MM.1S (cell line): Measurements from ENCODE around the gene AHRR.

Experiments
- DNase-seq: peaks from one replicate; pipeline ENCODE4 v3.0.0-alpha.2; 2015
- H2AFZ ChIP-seq: fragments of 300-600 bp; sonication (generic); 2 replicates; pipeline ENCODE4 v1.6.0; 2016; ENCODE audit warnings: antibody characterized with exemption, low read length
- H3F3A ChIP-seq: fragments of 300-600 bp; sonication (generic); 2 replicates; pipeline ENCODE4 v1.6.1; 2016; ENCODE audit warnings: mild to moderate bottlenecking, antibody characterized with exemption, low read length, moderate library complexity, mixed read lengths; ENCODE audit not compliant: insufficient read depth
- H3K27ac ChIP-seq: fragments of 300-600 bp; sonication (generic); 2 replicates; pipeline ENCODE4 v1.5.1; 2016; ENCODE audit warnings: mild to moderate bottlenecking, low read length
- H3K27me3 ChIP-seq: fragments of 300-600 bp; sonication (generic); replicated peaks from 2 replicates; pipeline ENCODE4 v1.6.0; 2016; ENCODE audit warnings: low read length; ENCODE audit not compliant: insufficient read depth
- H3K36me3 ChIP-seq: fragments of 300-600 bp; sonication (generic); replicated peaks from 2 replicates; pipeline ENCODE4 v1.6.1; 2016; ENCODE audit warnings: mild to moderate bottlenecking, low read length, mixed read lengths; ENCODE audit not compliant: insufficient read depth
- H3K4me1 ChIP-seq: fragments of 300-600 bp; sonication (generic); 2 replicates; pipeline ENCODE4 v1.6.1; 2016; ENCODE audit warnings: low read length, mixed read lengths
- H3K4me2 ChIP-seq: fragments of 300-600 bp; sonication (generic); 2 replicates; pipeline ENCODE4 v1.6.0; 2016; ENCODE audit warnings: low read depth, low read length
- H3K4me3 ChIP-seq: fragments of 300-600 bp; sonication (generic); 2 replicates; pipeline ENCODE4 v1.5.1; 2016; ENCODE audit warnings: low read length, mixed read lengths
- H3K79me2 ChIP-seq: fragments of 300-600 bp; sonication (generic); 2 replicates; pipeline ENCODE4 v1.6.1; 2016; ENCODE audit warnings: mixed run types, low read length, mixed read lengths
- H3K9ac ChIP-seq: fragments of 300-600 bp; sonication (generic); 2 replicates; pipeline ENCODE4 v1.6.1; 2016; ENCODE audit warnings: low read length, mixed read lengths
- H3K9me2 ChIP-seq: fragments of 300-600 bp; sonication (generic); replicated peaks from 2 replicates; pipeline ENCODE4 v1.6.1; 2016; ENCODE audit warnings: mild to moderate bottlenecking, low read length, mixed read lengths; ENCODE audit not compliant: insufficient read depth
- H3K9me3 ChIP-seq: fragments of 300-600 bp; sonication (generic); replicated peaks from 2 replicates; pipeline ENCODE4 v1.6.1; 2016; ENCODE audit warnings: mild to moderate bottlenecking, low read length, mixed read lengths; ENCODE audit not compliant: insufficient read depth
- H4K20me1 ChIP-seq: fragments of 300-600 bp; sonication (generic); 2 replicates; pipeline ENCODE4 v1.6.1; 2016; ENCODE audit warnings: mild to moderate bottlenecking, low read length, moderate library complexity, mixed read lengths; ENCODE audit not compliant: insufficient read depth
- CTCF ChIP-seq: fragments of 300-600 bp; sonication (generic); IDR thresholded peaks from 2 replicates; pipeline ENCODE4 v1.5.1; 2016; ENCODE audit warnings: antibody characterized with exemption, low read length, mixed read lengths
- EZH2 ChIP-seq: fragments of 300-600 bp; sonication (generic); optimal IDR thresholded peaks from 2 replicates; pipeline ENCODE3; 2017; ENCODE audit warnings: low read depth, mild to moderate bottlenecking, antibody characterized with exemption, low read length, mixed read lengths
- EZH2phosphoT487 ChIP-seq: fragments of 300-600 bp; sonication (generic); IDR thresholded peaks from 2 replicates; pipeline ENCODE4 v1.6.1; 2018; ENCODE audit warnings: antibody characterized with exemption, low read length

AHRR gene

GRCh38 chr5:346229-346935 is 24.9 kb downstream of the AHRR start:
- Histone ChIP-seq H3K9me3 (no peaks in the 10 kb centered on the region), H3K79me2 (no peaks in the 10 kb centered on the region), H2AFZ (no peak overlapping the region), H3K9ac (no peak overlapping the region), H3K9me2 (no peaks in the 10 kb centered on the region), H3K4me2 (no peak overlapping the region), H3K4me1 (no peaks in the 10 kb centered on the region), H3K36me3 (no peaks in the 10 kb centered on the region), H3K27me3 (peaks cover 5% of the 10 kb centered on the region; the same call in 1 of the 2 replicates), H3F3A (no peaks in the 10 kb centered on the region), H4K20me1 (no peaks in the 10 kb centered on the region), H3K4me3 (no peak overlapping the region), H3K27ac (no peak overlapping the region)
- no peak for TF ChIP-seq CTCF
- no peak for TF ChIP-seq EZH2
- TF ChIP-seq EZH2phosphoT487 = no peak
- no peak for DNase-seq

- no peak overlapping the region for H3K4me2 ChIP-seq
- peaks cover 5% of the 10 kb centered on the region; the same call in 1 of the 2 replicates for H3K27me3 ChIP-seq
- no peak overlapping the region for H2AFZ ChIP-seq
- H3K9me3 ChIP-seq = no peaks in the 10 kb centered on the region
- no peak overlapping the region for H3K4me3 ChIP-seq
- no peaks in the 10 kb centered on the region for H3K79me2 ChIP-seq
- H3K27ac ChIP-seq = no peak overlapping the region
- H3K4me1 ChIP-seq = no peaks in the 10 kb centered on the region
- H3K36me3 ChIP-seq = no peaks in the 10 kb centered on the region
- TF ChIP-seq EZH2 (no peak), EZH2phosphoT487 (no peak), CTCF (no peak)
- H3K9me2 ChIP-seq = no peaks in the 10 kb centered on the region
- H3F3A ChIP-seq = no peaks in the 10 kb centered on the region
- DNase-seq = no peak
- H3K9ac ChIP-seq = no peak overlapping the region
- no peaks in the 10 kb centered on the region for H4K20me1 ChIP-seq
These were observed 26.3 kb downstream of the AHRR start for GRCh38 chr5:347712-348284.

- no peak overlapping the region for H3K27ac ChIP-seq
- H3K4me1 ChIP-seq = no peaks in the 10 kb centered on the region
- H4K20me1 ChIP-seq = no peaks in the 10 kb centered on the region
- peaks cover 5% of the 10 kb centered on the region; the same call in 1 of the 2 replicates for H3K27me3 ChIP-seq
- TF ChIP-seq EZH2 (no peak), CTCF (no peak), EZH2phosphoT487 (no peak)
- no peaks in the 10 kb centered on the region for H3K36me3 ChIP-seq
- no peak overlapping the region for H3K4me2 ChIP-seq
- DNase-seq = no peak
- no peaks in the 10 kb centered on the region for H3F3A ChIP-seq
- no peaks in the 10 kb centered on the region for H3K79me2 ChIP-seq
- no peak overlapping the region for H3K9ac ChIP-seq
- no peak overlapping the region for H3K4me3 ChIP-seq
- no peak overlapping the region for H2AFZ ChIP-seq
- no peaks in the 10 kb centered on the region for H3K9me3 ChIP-seq
- H3K9me2 ChIP-seq = no peaks in the 10 kb centered on the region
These were observed 27.2 kb downstream of the AHRR start for GRCh38 chr5:348726-349125.
